Measurements from ENCODE around the gene MAGI1.

Gene MAGI1

DNA sequence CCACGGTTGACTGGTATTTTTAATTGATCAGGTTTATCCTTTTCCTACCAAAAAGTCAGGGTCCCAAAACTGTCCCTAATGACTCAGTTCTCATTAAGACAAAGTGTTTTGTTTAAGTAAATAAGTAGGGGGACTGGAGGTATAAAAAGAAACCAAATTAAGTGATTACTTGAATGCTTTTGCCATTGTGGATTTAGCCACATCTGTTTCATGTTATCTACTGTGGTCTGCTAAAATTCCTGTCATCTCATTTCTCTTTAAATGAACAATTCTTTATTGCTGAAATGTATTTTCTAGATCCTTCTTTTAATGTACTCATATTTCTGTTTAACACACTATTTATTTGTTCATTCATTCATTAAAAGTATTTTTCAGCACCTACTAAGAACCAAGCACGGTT is 725.1 kb downstream of the MAGI1 start:
- ATAC-seq = no peak
- H3K4me1 Mint-ChIP-seq = no peaks in the 10 kb centered on the region
- H3K9me3 Mint-ChIP-seq = peaks cover 14% of the 10 kb centered on the region
- no peak overlapping the region for H3K4me3 Mint-ChIP-seq
- H3K27me3 Mint-ChIP-seq = no peaks in the 10 kb centered on the region
- H3K27ac Mint-ChIP-seq = no peak overlapping the region
- H3K36me3 Mint-ChIP-seq = no peaks in the 10 kb centered on the region

DNA sequence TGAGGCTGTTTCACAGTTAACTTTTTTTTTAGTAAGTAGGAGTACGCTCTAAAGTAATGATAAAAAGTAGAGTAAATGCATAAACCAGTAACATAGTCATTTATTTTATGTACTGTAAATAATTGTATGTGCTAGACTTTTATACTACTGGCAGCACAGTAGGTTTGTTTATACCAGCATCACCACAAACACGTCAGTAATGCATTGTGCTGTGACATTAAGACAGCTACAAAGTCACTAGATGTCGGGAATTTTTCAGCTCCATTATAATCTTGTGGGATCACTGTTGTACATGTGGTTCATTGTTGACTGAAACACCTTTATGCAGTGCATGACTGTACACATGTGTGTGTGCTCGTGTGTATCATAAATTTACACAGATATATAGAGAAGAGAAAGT is 732.9 kb downstream of the MAGI1 start:
- H3K4me1 Mint-ChIP-seq = no peaks in the 10 kb centered on the region
- no peak overlapping the region for H3K4me3 Mint-ChIP-seq
- ATAC-seq = no peak
- H3K27ac Mint-ChIP-seq = no peak overlapping the region
- peaks cover 3% of the 10 kb centered on the region for H3K9me3 Mint-ChIP-seq
- no peaks in the 10 kb centered on the region for H3K36me3 Mint-ChIP-seq
- no peaks in the 10 kb centered on the region for H3K27me3 Mint-ChIP-seq
